ENCODE measurements around the gene TRAPPC11. TPM values are rescaled to one million over a fixed set of nuclear protein-coding genes. Genes with fewer than 3 reads are reported as not detected.

TRAPPC11 gene
- total RNA-seq, 1 experiment from 2014 or later = 15.6 TPM

- Histone ChIP-seq H3K27me3 (ENCODE audit: insufficient read depth, low read length) (no peaks in the 10 kb centered on the region), H2AFZ (ENCODE audit: low read depth, low read length, poor library complexity, severe bottlenecking) (no peak overlapping the region), H3K9me3 (ENCODE audit: control insufficient read depth in 1 of 2, insufficient read depth in 1 of 2, low read depth in 1 of 2, low read length in 2 of 2) (no peaks in the 10 kb centered on the region), H3K4me3 (replicated peaks in 1 of 2; ENCODE audit: low read depth in 1 of 2, low read length in 2 of 2) (no peak overlapping the region), H3K4me2 (ENCODE audit: low read length) (no peak overlapping the region), H3K79me2 (ENCODE audit: insufficient read depth, low read length) (no peaks in the 10 kb centered on the region), H3K9me2 (ENCODE audit: insufficient read depth) (no peaks in the 10 kb centered on the region), H3K9ac (ENCODE audit: low read length) (no peak overlapping the region), H3K27ac (ENCODE audit: low read depth, low read length) (no peak overlapping the region), H4K20me1 (ENCODE audit: insufficient read depth) (no peaks in the 10 kb centered on the region), H3K36me3 (ENCODE audit: control insufficient read depth in 1 of 2, insufficient read depth in 2 of 2, low read length in 2 of 2) (no peaks in the 10 kb centered on the region), H3K4me1 (ENCODE audit: control insufficient read depth in 1 of 2, insufficient read depth in 2 of 2, low read length in 2 of 2) (no peaks in the 10 kb centered on the region)
- no peak for DNase-seq (ENCODE audit: low read depth, low spot score)
- intact Hi-C loops (cut with micrococcal nuclease) = no loop called here
- ChIA-PET RAD21 (ENCODE audit: low non-redundant PET in 1 of 2, low total read pairs in 2 of 2, uncharacterized antibody in 2 of 2, unreplicated experiment in 2 of 2) (no interaction called here), POLR2A (no interaction called here), CTCF (no interaction called here)
- ATAC-seq = no peak
- TF ChIP-seq SIN3A (IDR thresholded peaks at IDR 0.05; ENCODE audit: low read depth) = no peak
- TF ChIP-seq EGR1 (IDR thresholded peaks at IDR 0.05; ENCODE audit: low read depth) = no peak
- no peak for TF ChIP-seq ZBTB33 (IDR thresholded peaks at IDR 0.05; ENCODE audit: extremely low read depth, insufficient replicate concordance, low read length)
- TF ChIP-seq POLR2AphosphoS5 (IDR thresholded peaks at IDR 0.05; ENCODE audit: low read depth, low read length) = no peak
- TF ChIP-seq JUND (IDR thresholded peaks at IDR 0.05) = no peak
- TF ChIP-seq ZNF274 (IDR thresholded peaks at IDR 0.05; ENCODE audit: low read depth, low read length) = no peak
- no peak for TF ChIP-seq YY1 (IDR thresholded peaks at IDR 0.05; ENCODE audit: extremely low read depth, insufficient replicate concordance, low read depth, low read length)
- no TSS peak for BruUV-seq (replicated peaks)
These were observed 47.8 kb upstream of the TRAPPC11 start for GRCh38 chr4:183611210-183611830.
